T-helper 1 cell treated with Interleukin-12 subunit alpha and Interleukin-12 subunit beta and Interleukin-4 antibody, amounts not matched to agents 30 μg/mL and 1 μg/mL, for 36 hours (primary cell): Measurements from ENCODE around the gene TUBA4A.

Experiments used
- H3K27ac Mint-ChIP-seq: one replicate; pipeline ENCODE4 v1.8.0; 2021; ENCODE audit warnings: mild to moderate bottlenecking, mixed read lengths
- H3K27me3 Mint-ChIP-seq: one replicate; pipeline ENCODE4 v1.8.0; 2021; ENCODE audit warnings: low read depth, mixed read lengths
- H3K36me3 Mint-ChIP-seq: one replicate; pipeline ENCODE4 v1.8.0; 2021; ENCODE audit warnings: low read depth, mixed read lengths
- H3K4me1 Mint-ChIP-seq: one replicate; pipeline ENCODE4 v1.8.0; 2021; ENCODE audit warnings: low read depth, mixed read lengths
- H3K4me3 Mint-ChIP-seq: one replicate; pipeline ENCODE4 v1.8.0; 2021; ENCODE audit warnings: mild to moderate bottlenecking, moderate library complexity, mixed read lengths
- H3K9me3 Mint-ChIP-seq: one replicate; pipeline ENCODE4 v1.8.0; 2021; ENCODE audit warnings: mixed read lengths

Gene TUBA4A

DNA sequence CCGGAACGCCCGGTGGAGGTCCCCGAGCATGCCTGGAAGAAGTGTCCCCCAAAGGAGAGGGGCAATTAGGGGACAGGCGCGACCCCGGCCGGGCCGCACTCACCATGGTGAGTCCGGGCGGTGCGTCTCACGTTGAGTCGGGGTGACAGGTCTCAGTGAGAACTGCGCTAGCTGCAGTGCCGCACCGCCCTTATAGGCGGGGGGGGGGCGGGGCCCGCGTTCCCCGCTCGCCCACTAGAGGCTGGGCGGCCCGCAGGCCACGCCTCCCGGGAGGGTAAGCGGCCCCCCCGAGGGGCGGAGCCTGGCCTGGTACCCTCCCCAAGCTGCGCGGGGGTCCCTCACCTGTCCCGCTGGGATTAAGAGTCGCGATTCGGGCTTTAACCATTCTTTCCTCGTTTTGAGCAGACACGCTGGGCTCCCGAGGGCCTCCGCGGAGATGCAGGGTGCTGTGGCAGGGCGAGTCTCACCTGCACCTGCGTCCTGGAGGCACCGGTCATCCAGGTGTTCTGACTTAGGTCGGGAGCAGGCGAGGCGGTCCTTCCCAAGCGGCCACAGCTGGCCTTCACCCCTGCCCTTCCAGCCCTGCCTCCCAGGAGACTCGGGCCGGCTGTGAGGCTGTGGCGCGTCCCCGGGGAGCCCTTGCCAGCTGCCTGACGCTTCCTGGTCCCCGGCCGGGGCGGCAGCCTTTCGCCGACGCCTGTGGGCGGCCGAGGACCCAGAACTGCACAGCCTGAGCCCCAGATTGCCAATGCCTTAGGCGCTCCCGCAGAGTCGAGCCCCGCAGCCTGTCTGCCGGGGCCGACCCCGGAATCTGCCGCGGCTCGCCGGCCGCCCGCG, at the start of gene TUBA4A:
Gene TUBA4A, minus strand, starts transcription at position 166 of the 837 bp plus-strand sequence. Its CDS starts 60 bp downstream, at position 106.
- H3K27me3 Mint-ChIP-seq, result no peaks in the 10 kb centered on the region
- peak within 1 kb of the TSS; percentile 99 for H3K4me3 Mint-ChIP-seq
- peaks cover 42% of the 10 kb centered on the region for H3K4me1 Mint-ChIP-seq
- peaks cover 43% of the 10 kb centered on the region for H3K36me3 Mint-ChIP-seq
- H3K27ac Mint-ChIP-seq, result peak within 1 kb of the TSS; percentile 97
- H3K9me3 Mint-ChIP-seq, result no peaks in the 10 kb centered on the region

DNA sequence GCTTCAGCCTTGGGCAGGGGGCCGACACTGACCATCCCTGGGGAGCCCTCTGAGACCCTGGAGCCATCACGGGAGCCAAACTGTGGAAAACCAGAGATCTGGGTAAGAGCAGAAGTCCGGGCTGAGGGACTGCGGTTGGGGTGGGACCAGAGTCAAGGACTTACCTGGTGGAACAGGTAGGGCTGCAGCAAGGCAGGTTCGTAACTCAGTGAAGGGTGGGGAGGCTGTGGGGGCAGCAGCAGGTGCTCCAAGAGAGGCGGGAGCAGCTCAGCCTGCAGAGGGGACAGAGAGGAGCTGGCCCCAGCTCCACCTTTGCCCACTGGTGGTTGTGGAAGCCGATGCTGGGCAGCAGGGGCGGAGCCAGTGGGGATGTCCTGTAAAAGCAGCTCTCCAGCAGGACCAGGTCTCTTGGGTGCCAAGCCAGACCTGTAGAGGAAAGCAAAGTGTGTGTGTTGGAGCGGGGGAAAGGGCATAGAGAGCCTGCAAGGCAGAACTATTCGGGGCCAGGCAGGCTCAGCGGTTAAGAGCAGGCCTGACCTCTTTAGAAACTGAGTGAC, 48.8 kb upstream of the TUBA4A start:
- Mint-ChIP-seq H3K36me3 (no peaks in the 10 kb centered on the region), H3K4me3 (no peak overlapping the region), H3K9me3 (no peaks in the 10 kb centered on the region), H3K27ac (no peak overlapping the region), H3K27me3 (peaks cover 43% of the 10 kb centered on the region), H3K4me1 (peaks cover 4% of the 10 kb centered on the region)

DNA sequence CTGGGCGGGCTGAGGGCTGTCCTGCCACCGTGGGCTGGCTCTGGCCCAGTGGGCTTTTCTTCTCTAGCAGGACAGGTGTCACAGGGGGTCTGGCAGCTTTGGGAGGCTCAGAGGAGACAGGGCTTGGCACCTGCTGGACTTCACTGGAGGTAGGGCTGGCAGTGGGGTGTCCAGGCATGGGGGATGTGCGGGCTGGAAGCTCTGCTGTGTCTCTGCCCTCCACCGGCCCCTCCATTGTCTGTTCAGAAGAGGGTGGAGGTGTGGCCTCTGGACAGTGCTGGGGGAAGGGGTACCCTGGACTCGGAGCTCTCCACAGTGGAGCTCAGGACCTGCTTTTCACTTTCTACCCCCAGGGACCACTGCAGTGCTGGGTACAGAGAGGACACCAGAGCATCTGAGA, 46.3 kb upstream of the TUBA4A start:
- Mint-ChIP-seq H3K4me3 (no peak overlapping the region), H3K27ac (no peak overlapping the region), H3K4me1 (peaks cover 10% of the 10 kb centered on the region), H3K27me3 (peaks cover 28% of the 10 kb centered on the region), H3K9me3 (no peaks in the 10 kb centered on the region), H3K36me3 (no peaks in the 10 kb centered on the region)

DNA sequence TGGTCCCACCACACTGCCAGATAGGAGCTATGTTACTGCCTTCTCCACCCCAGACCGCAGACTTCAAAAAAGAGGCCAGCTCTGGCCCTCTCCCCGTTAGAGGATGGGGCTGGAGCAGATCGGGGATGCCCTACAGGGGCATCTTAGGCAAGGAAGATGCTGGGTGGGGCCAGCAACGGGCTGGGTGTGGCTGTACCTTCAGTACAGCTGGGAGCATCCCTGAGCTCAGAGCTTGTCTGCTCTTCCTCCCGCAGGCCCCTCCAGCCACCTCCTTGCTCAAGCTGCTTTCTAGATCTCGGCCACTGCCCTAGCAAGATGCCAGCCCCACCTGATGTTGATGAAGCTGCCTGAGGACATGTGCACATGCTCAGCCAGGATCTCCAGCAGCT, 45.6 kb upstream of the TUBA4A start:
- Mint-ChIP-seq H3K27ac (no peak overlapping the region), H3K36me3 (no peaks in the 10 kb centered on the region), H3K27me3 (peaks cover 24% of the 10 kb centered on the region), H3K4me3 (no peak overlapping the region), H3K9me3 (no peaks in the 10 kb centered on the region), H3K4me1 (peaks cover 12% of the 10 kb centered on the region)

DNA sequence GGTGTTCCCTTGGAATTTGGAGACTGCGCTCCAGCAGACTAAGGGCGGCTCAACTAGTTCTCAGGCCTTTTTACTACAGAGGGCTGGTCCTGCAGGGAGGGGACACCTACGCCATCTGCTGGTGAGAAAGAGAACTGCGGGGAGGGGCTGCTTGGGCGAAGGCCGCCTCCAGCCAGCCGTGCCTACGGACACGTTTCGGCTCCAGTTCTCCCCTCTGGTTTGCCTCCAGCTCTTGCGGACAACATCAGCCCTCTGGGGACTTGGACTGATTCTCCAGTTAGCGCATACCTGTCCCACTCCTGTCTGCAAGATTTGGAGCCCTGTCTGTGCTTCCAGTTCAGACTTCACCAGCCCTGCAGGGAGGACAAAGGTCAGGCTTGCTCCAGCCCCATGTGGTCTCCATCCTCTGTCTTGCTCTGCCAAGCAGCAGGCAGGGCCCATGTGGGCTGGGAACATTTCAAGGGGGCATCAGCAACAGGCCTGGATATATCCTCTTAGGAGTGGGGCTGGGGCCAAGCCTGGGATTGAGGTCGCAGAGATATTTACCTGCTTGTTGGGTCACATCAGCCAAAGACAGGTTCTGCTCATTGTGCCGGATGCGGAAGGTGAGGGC, 45.1 kb upstream of the TUBA4A start:
- Mint-ChIP-seq H3K36me3 (no peaks in the 10 kb centered on the region), H3K4me1 (peaks cover 17% of the 10 kb centered on the region)

DNA sequence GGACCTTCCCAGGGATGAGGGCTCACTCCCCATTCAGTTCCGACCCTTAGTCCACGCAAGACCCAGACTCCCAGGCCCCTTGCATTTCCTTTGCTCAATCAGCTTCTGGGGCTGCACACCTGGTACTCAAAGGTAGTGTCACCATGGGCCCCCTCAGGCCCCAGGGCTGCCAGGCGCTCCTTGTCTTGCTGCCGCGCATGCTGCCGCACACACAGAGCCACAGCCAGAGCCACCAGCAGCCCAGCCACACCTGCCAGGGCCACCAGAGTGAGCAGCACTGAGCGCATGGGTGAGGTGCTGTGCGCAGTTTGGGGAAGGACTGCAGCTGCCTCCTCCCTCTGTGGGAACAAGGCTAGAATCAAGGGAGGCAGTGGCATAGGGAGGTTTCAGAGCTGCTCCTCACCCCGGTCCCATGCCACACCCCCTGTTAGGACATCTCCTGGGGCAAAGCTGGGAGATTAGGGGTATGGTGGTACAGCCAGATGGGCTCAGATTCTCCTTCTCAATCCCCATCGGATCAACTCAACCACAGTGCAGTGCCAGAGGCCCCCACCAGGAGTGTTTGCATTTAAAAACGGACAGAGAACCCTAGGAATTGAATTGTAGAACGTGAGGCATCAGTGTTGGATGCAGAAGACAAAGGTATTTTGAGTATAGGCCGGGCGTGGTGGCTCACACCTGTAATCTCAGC, 44.2 kb upstream of the TUBA4A start:
- Mint-ChIP-seq H3K27ac (no peak overlapping the region), H3K4me3 (no peak overlapping the region), H3K4me1 (peaks cover 17% of the 10 kb centered on the region), H3K9me3 (no peaks in the 10 kb centered on the region), H3K27me3 (peaks cover 17% of the 10 kb centered on the region), H3K36me3 (no peaks in the 10 kb centered on the region)

More for the DNA sequence above, 45.1 kb upstream of the TUBA4A start:
- H3K9me3 Mint-ChIP-seq, result no peaks in the 10 kb centered on the region
- H3K27me3 Mint-ChIP-seq, result peaks cover 22% of the 10 kb centered on the region
- H3K27ac Mint-ChIP-seq, result no peak overlapping the region
- H3K4me3 Mint-ChIP-seq, result no peak overlapping the region

DNA sequence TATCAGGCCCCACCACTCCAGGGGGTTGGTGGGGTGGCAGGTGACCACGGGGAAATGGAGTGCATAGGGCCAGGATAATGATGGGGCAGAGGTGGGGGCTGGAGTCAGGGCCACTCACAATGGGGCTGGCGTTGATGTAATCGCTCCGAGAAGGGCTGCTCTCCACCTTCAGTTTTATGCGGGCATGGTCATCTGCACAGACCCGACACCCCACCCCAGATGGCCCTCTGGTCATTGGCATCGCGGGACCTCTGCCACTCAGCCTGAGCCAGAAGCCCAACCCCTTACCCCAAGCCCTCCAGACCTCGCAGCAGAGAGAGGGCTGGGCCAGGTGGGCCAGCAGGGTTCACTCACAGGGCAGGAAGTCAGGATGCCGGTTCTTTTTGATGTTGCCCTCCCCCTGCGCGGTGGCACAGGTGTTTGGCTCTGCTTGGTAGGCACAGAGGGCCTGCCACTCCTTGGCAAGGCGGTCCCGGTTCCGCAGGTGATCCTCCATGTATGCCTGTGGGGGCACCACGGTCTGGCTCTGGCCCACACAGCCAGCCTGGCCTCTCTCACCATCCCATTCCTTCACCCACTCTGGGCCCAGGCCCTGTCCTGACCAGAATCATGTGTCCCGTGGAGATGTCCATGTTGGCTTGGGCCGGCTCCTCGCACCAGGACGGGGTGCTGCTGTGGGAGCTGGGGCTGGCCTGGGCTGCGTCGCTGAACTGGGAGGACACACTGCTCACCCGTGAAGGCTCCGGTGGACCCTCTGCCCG, 43.1 kb upstream of the TUBA4A start:
- Mint-ChIP-seq H3K36me3 (no peaks in the 10 kb centered on the region), H3K4me3 (no peak overlapping the region), H3K27me3 (peaks cover 17% of the 10 kb centered on the region), H3K27ac (no peak overlapping the region), H3K9me3 (no peaks in the 10 kb centered on the region), H3K4me1 (peaks cover 17% of the 10 kb centered on the region)

DNA sequence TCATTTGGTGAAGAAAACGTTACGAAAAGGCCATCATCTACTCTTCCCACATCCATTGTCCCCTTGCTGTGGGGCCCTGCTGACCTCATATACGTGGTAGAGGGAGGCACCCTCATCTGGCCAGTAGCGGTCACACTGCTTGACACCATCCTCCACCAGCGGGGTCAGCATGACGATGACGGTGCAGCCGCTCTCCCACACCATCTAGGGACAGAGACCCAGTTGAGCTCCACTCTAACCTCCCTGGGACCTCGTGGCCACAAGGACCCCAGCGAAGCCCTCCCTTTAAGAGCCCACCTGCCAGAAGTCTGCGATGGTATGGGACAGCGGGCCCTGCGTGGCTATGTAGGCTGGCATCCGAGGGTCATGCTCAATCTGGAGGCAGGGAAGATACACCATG, 42.4 kb upstream of the TUBA4A start:
- Mint-ChIP-seq H3K36me3 (no peaks in the 10 kb centered on the region), H3K27ac (no peak overlapping the region), H3K9me3 (no peaks in the 10 kb centered on the region), H3K4me3 (no peak overlapping the region), H3K27me3 (peaks cover 13% of the 10 kb centered on the region), H3K4me1 (peaks cover 17% of the 10 kb centered on the region)

DNA sequence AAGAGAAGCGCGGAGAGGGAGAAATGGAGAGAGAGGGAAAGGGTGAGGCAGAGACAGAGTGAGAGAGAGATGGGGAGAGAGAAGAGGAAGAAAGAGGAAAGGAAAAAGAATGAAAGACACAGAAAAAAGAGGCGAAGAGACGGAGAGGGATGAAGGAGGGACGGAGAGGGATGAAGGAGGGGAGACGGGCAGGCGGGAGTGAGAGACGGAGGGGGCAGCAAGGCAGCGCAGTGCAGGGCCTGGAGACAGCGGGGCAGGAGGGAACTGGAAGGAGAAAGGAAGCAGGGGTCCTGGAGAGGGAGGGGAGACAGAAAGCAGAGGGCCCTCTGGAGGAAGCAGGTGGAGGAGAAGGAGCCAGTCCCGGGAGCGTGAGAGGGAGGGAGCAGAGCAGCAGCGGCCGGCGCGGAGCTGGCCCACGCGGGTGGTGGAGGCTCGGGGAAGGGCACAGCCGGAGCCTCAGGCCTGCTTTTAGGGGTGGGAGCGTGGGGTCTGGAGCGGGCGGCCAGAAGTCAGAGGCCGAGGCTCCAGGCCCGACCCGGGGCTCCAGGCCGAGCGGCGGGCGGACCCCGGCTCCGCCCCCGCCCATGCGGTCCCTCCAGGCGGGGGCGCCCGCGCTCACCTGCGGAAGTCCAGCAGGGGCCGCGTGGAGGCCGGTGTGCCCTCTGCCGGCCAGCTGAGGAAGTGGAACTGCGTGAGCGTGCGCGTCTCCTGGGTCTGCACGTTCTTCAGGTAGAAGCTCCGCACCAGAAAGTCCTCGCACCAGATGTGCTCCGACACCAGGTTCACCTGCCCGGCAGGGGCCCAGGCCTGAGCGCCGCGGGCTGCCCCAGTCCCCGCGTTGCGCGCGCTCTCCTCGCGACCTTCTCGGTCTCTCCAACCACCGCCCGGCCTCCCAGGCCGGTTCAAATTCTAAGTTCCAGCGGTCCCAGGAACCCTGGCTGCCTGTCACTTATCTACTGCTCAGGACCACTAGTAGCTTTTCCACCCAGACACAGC, 40.9 kb upstream of the TUBA4A start:
- Mint-ChIP-seq H3K27ac (peak overlapping the region; percentile 81), H3K9me3 (no peaks in the 10 kb centered on the region), H3K4me3 (peak overlapping the region; percentile 85), H3K27me3 (no peaks in the 10 kb centered on the region), H3K36me3 (no peaks in the 10 kb centered on the region), H3K4me1 (peaks cover 17% of the 10 kb centered on the region)

DNA sequence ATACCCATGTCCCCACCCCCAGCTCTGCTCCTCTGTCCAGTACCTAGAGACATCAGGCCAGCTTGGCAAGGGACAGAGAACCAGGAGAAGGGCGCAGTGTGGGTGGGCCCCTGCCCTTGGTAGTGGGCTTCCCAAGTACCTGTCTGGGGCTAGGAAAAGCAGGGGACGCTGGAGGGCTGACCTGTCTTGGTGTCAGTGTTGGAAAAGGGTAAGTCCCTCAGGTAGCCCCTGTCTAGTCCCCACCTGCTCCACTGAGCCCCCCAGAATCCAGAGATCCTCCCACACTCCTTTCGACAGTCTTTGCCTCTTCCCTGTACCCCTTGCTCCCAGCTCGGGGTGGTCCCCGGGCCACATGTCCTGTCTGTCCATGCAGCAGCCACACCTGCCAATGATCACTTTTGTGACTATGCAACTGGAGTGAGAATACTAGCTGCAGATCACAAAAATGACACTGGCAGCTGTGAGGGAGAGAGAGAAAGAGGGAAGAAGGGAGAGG, 40.1 kb upstream of the TUBA4A start:
- H3K9me3 Mint-ChIP-seq, result no peaks in the 10 kb centered on the region
- no peaks in the 10 kb centered on the region for H3K27me3 Mint-ChIP-seq
- peak overlapping the region; percentile 85 for H3K4me3 Mint-ChIP-seq
- H3K36me3 Mint-ChIP-seq, result no peaks in the 10 kb centered on the region
- peaks cover 14% of the 10 kb centered on the region for H3K4me1 Mint-ChIP-seq
- H3K27ac Mint-ChIP-seq, result peak overlapping the region; percentile 81

DNA sequence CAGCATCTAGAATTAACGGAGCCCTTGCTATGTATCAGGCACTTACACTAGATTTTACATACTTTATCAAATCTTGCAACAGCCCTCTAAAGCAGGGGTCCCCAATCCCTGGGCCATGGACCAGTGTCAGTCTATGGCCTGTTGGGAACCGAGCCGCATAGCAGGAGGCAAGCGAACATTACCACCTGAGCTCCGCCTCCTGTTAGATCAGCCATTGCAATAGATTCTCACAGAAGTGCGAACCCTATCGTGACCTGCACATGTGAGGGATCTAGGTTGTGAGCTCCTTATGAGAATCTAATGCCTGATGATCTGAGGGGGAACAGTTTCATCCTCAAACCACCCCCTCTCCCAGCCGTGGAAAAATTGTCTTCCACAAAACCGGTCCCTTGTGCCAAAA, 38.9 kb upstream of the TUBA4A start:
- peaks cover 13% of the 10 kb centered on the region for H3K4me1 Mint-ChIP-seq
- H3K27ac Mint-ChIP-seq, result no peak overlapping the region
- H3K36me3 Mint-ChIP-seq, result no peaks in the 10 kb centered on the region
- no peak overlapping the region for H3K4me3 Mint-ChIP-seq
- H3K27me3 Mint-ChIP-seq, result no peaks in the 10 kb centered on the region
- H3K9me3 Mint-ChIP-seq, result no peaks in the 10 kb centered on the region

DNA sequence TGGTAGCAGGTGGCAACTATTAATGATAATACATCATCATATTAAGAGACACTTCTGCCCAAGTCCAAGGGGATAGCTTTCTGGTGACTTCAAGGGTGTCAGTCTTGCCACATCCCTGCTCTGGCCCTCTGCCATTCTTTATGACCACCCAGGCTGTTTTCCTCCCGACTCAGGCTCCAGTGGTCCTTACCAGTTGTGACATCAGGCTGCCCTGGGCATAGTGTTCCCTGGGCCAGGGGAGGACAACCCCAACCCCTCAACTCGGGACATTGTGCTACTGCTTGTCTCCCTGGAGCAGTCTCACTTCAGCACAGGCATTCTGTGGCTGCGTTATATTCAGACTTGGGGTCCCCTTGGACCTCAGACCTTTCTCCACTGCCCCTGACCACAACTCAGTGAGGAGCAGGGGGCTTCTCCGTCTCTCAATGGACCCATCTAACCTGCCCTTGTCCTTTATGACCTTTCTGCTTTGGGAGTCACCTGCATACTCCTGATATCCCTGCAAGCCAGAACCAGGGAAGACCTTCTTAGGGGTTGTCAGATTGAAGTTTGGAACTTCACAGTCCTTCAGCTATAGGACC, 38.3 kb upstream of the TUBA4A start:
- H3K36me3 Mint-ChIP-seq, result no peaks in the 10 kb centered on the region
- peaks cover 13% of the 10 kb centered on the region for H3K4me1 Mint-ChIP-seq
- H3K4me3 Mint-ChIP-seq, result no peak overlapping the region
- H3K9me3 Mint-ChIP-seq, result no peaks in the 10 kb centered on the region
- no peak overlapping the region for H3K27ac Mint-ChIP-seq
- no peaks in the 10 kb centered on the region for H3K27me3 Mint-ChIP-seq

DNA sequence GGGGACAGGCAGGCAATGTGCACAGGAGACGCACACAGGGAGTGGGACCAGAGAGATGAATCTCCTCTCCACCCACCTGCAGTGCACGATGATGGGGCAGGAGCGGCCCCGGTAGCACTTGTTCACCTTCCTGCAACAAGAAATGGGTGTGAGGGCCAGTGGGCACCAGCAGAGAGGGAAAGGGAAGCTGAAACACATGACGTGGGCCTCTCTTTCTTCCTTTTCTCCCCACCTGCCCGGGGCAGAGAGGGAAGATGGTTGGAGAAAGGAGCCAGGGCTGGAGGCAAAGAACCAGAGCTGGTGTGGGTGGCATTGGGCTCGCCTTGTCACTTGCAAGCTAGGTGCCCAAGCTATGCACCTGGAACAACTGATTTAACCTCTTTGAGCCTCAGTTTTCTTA, 37.7 kb upstream of the TUBA4A start:
- peaks cover 13% of the 10 kb centered on the region for H3K4me1 Mint-ChIP-seq
- no peak overlapping the region for H3K4me3 Mint-ChIP-seq
- no peaks in the 10 kb centered on the region for H3K36me3 Mint-ChIP-seq
- no peaks in the 10 kb centered on the region for H3K9me3 Mint-ChIP-seq
- no peaks in the 10 kb centered on the region for H3K27me3 Mint-ChIP-seq
- H3K27ac Mint-ChIP-seq, result no peak overlapping the region
